ACHN (cell line): ENCODE measurements around the gene GMDS.

Source experiments
- DNase-seq: peaks from one replicate; pipeline ENCODE4 v3.0.0-alpha.2; 2015
- in situ Hi-C: cut with HindIII; loops from 2 replicates; pipeline ENCODE4 v1.10.0; 2017; ENCODE audit warnings: low sequenced_read_pairs, low pct_ligation_motif_present, low pct_unique_long_range_greater_than_20kb

GMDS gene

DNA sequence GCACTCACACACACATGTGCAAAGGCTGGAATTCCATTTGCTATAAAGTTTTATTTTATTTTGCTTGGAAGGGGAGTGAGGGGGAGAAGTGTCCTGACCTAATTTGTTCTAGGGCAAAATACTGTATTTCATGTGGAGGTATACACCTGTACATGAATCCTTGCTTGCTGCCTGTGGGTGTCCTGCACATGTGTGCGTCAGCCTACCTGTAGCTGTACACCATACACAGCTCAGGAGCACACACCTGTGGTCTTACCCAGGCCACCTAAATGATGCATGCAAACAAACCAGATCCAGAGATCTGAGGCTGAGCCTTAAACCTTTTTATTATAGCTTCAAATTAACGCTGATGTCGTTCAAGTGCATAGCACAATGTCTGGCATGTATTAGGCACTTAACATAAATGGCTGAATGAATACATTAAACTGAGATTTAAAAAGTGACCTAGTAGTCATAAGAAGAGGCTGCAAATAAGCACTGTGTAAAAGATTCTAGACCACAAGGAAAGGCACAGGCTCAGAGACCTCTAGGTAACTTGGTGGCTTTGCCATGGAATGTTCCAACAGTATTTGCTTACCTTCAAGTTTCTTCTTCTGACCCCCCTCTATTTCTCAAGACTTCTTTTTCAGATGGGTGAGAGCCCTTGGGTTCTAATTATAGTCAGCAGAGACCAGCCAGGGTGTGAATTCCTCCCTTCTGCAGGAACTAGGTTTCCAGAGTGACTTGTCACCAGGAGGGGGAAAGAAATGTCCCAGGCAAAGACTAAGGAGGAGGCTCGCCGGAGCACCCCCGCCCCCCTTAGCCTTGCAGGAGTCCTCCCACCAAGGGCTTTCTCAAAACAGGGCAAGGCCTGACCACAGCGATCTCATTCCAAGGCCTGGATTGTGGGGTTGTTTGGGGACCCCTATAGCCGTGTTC, 622.3 kb downstream of the GMDS start:
- no peak for DNase-seq
- in situ Hi-C loops, result no loop called here

DNA sequence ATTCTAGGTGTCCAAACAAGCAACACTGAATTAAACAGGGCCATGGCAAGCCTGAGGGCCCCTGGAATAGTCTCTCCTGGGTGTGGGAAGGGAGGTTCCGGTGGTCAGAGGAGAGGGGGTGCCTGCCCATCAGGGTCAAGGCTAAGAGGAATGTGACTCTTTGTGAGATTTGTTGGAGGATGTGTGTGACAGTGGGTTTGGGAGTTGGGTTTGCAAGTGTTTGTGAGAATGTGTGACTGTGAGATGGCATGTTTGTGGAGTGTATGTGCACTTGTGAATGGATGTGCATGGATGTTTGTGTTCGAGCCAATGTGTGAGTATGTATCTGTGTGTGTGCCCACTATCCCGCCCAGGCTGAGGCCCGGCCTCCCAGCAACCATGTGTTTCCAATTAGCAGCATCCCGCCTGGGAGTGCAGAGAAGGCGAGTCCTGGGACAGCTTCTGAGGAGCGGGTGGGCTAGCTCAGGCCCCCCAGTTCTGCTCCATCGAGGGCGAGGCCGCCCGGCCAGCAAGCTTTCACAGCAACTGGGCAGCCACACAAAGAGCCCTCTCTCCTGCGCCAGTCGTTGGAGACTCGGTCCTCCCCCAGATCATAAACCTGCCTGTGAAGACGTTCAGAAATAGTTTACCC, 623.1 kb downstream of the GMDS start:
- in situ Hi-C loops, result no loop called here
- DNase-seq, result no peak

DNA sequence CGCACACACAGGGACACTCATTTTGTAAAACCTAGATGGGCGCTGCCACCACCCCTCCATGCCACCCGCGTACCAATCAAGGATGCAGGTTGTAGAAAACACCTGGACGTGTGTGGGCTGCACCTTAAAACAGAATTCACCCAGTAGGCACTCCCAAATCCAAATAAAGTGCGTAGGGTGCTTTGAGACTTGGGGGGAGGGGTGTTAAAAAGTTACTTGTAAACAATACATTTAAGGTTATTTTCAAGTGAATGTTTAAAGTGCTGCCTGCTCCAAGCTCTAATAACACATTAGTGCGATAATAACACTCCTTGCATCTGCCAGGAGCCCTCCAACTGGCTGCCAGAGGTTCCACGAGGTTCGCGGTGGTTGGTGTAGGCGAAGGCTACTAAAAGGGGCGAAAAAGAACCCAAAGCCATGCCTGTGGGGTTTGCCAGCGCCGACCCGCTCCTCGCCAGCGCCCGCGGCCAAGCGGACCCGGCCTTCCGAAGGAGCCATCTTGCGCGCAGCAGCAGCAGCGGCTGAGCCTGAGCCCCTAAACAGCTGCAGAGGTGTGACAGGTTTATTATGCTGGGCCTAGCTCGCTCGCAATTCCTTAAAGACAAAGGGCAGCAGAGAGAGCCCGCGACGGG, 624.2 kb downstream of the GMDS start:
- DNase-seq, result no peak
- in situ Hi-C loops, result no loop called here

DNA sequence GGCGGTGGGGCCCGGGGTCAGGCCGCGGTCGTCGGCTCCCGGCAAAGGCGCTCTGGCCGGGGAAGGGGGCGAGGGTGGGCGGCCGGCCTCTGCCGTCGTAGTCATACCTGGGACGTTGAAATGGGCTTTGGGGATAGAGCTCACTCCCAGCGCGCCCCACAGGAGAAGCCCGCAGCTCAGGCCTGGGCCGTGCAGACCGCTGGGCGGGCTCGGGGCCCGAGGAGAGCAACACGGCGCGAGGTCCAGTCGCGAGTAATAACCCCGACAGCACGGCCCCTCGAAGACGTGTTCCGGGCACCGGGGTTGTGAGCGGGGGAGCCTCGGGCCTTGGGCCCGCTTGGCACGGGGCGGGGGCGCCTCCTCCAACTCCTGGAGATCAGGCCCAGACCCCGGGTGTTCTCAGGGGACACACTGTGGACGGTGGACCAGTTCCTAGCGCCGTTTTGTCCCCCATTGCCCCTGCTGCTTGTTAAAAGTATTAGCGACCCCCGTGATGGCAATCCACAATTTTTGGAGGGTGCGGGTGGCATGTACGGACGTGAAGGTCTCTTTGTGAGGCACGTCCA, 624.8 kb downstream of the GMDS start:
- DNase-seq, result no peak
- in situ Hi-C loops, result no loop called here

DNA sequence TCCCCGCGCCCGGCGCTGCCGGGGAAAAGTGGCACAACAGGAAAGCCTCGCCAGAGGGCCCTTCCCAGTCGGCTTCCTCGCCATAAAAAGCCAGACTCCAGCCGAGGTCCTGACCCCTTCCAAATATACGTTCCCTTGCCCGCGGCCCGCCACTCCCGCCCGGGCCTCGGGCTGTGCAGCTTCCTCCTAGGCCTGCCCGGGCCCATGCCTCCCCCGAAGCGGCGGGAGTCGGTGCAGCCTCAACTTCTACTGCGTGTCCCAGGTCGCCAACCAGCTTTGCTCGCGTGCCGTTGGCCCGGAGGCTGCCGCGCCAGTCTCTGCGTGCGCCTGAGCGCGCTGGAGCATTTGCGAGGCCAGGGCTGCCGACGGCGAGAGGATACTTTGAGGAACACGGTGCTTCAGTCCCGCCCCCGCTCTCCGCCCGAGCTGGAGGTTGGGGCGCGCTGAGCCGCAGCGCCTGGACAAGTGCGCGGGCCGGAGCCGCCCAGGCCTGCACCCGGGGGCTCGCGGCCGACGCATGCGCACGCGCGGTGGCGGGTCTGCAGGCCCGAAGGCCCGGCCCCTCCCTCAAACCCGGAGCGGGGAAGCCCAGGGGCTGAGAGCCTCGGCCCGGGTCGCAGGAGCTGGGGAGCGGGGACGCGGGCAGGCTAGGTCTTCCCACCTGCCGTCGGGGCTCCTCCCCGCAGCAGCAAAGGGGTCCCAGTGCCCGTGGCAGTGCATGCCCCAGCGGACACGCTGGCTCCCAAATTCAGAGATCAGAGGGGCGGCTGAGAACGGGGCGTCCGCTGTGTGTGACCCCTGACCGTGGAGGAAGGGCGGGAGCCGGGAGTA, 625.5 kb downstream of the GMDS start:
- in situ Hi-C loops, result no loop called here
- DNase-seq, result no peak

DNA sequence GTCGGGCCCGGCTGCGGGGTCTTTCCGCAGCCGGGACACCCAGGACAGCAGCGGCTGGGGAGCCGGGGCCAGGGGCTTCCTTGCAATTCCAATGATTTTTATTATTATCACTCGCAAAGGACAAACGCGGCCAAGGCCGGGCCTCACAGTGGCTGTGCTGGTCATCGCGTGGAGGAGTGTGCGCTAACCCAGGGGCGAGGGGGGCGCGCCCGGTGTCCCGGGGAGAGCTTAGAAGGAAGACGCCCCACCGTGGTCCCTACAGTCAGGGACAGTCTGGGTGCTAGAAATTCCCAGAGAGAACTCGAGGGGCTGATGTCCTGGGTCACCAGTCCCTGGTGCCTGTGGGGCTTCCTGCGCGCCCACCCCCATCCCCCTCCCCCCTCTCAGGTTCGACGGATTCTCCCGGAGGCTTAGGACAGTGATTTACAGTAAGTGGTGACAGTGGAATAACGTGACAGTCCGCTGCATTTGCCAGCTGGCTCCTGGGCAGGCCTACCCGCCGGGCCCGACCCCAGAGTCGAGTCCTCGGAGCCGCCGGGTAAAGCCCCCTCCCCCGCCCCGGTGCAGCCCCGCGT, 626.2 kb downstream of the GMDS start:
- DNase-seq, result no peak
- in situ Hi-C loops, result no loop called here

DNA sequence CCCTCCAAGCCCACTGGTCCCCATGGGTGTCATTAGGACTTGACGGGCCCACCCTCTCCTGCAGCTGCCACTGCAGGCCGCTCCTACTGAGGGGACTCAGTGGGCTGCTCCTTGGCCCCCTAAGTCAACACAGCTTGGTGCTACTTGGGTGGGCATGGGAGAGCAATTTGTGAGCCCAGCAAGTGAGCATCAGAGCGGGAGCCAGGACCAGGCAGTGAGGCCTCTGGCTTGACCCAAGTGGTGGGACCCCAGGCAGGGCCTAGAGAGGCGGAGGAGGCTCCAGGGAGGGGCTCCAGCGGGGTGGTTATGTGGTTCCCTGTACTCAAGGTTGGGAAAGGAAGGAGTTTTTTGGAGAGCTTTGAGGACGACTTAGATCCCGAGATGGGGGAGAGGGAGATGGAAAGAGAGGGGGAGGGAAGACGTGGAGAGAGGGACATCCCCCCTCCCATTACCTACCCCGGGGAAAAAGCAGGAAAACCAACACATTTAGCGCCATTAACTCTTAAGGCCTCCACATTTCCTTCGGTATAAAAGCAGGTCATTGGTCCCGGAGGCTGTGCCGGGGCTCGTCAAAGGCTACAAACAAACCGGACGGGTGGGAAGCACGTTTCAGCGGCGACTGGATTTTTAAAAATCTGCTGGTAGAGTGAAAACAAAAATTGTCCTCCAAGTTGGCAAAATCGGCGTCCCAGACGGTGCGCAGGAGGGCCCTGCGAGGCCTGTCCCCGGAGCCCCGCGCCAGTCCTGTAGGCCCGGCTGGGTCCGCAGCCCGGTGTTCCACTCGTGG, 626.9 kb downstream of the GMDS start:
- in situ Hi-C loops, result no loop called here

DNA sequence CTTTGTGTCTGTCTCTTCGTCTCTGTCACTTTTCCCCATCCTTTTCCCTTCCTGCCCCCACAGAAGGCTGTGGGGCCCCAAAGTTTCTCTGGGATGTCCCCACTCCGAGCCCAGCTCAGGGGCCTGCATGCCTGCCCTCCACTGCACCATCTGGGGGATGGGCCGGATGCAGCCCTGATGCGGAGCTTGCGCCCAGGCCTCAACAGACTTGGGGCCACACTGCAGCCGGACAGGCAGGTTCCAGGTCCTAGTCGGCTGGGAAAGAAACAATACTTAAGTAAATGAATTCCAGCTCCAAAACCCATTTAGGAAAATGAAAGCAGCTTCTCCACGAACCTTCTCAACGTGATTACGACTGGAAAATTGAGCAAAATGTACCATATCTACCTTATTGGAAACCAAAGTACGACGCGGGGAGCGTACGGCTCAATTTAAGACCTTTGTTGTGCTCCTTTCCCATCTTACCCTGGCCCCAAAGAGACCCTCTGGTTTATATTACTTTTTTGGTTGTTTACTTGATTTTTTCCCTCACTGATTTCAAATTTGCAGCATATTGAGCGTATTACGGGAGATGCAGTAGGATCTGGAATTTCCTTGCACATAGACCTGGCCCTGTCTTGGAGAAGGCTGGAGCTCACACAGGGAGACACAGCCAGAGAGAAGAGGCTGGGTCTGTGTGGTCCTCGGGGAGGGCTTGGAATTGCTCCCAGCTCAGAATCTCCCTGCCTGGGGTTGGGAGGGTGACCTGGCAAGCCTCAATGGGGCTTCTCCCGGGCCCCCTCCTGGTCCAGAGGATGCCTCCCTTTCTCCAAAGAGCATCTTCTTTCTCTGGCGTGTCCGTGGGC, 627.7 kb downstream of the GMDS start:
- no peak for DNase-seq
- in situ Hi-C loops, result no loop called here

More for the DNA sequence above, 626.9 kb downstream of the GMDS start:
- DNase-seq, result no peak

DNA sequence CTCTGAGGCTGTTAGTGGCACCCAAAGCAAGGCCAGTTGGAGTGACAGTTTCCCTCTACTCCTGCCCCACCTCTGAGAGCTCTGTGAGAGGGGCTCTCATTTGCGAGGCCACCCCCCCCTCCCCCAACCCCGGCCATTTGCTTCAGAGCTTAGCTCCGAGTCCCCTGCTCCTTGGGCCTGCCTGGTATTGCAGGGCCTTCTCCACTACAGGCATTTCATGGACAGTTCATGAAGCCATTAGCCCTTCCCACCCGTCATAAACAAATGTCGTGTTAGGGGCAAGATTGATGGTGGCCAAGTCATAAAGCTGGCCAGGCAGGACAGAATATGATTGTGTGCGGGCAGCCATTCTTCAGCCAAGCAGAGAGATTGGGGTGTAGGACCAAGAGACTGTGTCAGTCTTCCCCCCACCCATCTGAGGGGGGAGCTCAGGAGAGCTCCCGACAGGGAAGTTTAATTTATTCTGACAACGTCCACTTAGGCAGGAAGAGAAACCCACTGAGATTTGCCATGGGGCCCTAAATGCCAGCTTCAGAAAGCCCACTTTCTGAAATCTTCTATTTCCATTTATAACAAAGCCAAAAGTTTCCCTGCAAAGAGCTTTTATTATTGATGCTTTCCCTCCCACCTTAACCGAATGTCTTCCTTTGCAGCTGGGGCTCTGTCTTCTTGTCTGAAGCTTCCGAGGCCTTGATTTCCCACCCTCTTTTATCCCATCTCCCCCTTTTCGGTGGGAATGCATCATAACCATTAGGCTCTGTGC, 628.5 kb downstream of the GMDS start:
- in situ Hi-C loops, result no loop called here
- no peak for DNase-seq

DNA sequence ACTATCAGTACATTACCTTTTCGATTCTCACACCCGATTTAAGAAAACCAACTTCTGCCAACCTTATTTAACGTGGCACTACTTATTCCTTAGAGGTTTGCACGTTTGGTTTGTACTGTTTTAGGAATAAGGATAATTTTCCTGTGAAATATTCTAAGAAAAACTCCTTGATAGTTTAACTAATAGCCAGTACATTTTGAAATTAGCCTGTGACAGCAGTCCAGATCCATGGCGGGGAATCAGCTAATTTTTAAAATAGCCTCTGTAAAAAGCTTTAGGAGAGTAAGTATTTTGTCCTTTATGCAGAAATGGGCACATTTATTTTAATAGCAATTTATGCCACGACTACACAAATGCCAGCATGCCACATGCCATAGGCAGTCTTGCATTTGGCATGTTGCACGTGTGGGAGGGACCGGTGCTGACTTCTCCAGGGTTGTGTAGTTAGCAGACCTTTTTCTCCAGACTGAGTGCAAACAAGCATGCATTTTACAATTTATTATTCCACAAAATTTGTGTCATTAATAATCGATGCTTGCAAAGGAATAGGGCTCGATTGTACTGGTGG, 629.5 kb downstream of the GMDS start:
- in situ Hi-C loops, result no loop called here
- DNase-seq, result no peak

DNA sequence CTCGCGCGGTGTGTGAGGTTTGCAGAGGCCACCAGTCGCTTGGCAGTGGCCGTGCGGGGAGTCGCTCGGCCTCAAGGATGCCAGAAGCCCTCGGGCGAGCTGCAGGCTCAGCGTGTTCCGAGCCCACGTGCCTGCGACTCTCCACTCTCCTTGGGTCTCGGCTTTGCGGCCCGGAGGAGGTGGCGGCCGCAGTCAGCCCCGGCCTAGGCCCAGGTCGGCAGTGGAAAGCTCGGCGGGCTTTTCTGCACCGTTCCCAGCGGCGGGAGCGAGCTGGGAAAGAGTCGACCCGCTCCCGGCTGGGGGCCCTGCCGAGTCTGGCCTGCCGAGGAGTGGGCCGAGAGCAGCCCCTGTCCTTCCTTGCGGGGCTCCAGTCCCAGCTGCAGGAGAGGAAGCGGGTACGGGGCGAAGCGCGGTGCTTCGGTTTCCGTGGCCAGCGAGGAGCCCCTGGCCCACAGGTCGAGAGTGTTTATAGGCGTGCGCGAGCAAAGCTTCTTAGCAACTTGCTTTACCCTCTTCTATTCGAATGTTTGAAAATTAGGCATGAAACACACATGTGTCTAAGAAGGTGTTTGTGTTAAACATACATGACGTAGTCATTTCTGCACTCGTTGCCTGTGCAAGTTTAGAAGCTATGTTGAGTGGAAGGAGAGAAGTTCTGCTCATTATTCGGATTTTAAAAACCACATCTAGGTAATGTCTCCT, 630.1 kb downstream of the GMDS start:
- DNase-seq, result no peak
- in situ Hi-C loops, result no loop called here

DNA sequence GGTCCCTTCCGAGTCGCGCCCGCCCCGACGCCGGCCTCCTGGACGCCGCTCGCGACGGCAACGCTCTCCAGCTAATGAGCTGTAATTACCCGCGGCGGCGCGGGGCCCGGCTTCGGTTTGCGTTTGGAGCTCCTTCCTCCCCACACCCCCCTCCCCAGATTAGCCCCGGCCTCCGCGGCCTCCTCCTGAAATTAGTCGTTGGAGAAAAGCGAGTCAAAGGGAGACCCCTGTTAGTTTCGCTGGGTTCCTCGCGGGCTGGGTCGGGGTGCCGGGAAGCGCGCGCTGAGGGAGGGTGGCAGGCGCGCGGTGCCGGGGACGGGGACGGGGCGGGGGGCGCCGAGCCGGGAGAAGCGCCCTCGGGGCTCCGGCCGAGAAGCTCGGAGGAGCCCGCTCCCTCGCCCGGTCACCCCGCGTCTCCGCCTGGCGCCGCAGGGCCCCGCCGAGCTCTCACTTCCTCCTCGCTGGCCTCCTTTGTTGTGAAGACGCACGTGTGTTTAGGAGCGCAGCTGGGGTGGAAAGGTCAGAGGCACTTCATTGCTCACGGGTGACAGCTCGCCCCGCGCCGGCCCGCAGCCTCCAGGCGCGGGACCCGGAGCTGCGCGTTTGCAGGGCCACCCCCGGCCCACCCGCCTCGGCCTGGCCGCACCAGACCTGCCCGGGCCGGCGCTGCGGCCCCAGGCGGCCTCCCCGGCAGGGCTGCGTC, 630.8 kb downstream of the GMDS start:
- in situ Hi-C loops, result no loop called here
- DNase-seq, result no peak

DNA sequence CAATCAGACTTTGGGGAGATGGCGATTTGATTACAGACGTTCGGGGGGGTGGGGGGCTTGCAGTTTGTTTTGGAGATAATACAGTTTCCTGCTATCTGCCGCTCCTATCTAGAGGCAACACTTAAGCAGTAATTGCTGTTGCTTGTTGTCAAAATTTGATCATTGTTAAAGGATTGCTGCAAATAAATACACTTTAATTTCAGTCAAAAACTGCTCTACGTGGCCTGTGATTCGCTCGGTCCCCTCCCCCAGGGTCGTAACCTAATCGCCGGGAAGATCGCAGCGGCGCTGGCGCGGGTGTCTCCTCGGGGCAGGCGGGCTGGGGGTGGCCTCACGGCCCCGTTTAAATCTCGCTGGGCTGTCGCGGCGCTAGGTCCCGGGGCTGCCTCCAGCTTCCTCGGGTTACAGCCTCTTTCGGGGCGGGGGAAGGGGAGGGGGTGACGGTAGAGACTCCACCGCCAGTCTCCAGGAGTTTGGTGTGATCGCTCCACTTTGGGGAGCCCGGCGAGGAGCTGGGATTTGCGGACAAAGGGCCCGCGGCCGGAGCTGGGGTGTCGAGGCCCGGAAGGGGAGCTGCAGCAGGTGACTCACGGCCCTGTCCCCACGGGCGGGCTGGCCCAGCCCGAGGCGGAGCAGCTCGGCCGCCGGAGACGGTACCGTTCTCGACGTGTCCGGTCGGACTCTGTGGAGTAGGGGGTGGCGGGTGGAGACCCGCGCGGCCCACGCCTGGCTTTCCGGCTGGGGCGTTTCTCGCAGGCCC, 631.5 kb downstream of the GMDS start:
- DNase-seq, result peak; percentile 43
- in situ Hi-C loops, result no loop called here

DNA sequence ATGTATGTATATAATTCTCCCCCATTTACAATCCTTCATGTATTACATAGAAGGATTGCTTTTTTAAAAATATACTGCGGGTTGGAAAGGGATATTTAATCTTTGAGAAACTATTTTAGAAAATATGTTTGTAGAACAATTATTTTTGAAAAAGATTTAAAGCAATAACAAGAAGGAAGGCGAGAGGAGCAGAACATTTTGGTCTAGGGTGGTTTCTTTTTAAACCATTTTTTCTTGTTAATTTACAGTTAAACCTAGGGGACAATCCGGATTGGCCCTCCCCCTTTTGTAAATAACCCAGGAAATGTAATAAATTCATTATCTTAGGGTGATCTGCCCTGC, 632.1 kb downstream of the GMDS start:
- no peak for DNase-seq
- in situ Hi-C loops, result no loop called here
